GM18517 (cell line): ENCODE data around the gene GRAMD1C.
"Not testable (repeated sequence)": the region's sequence is repeated elsewhere in the genome, so short reads cannot be mapped to it uniquely, and the experiment has no call there.

ENCODE experiments used
- ATAC-seq: cut with Tn5 transposase; IDR thresholded peaks from one replicate; pipeline ENCODE4 v1.9.1; 2021; ENCODE audit warnings: mild to moderate bottlenecking, moderate library complexity; ENCODE audit not compliant: unreplicated experiment

GRAMD1C gene

GRCh38 chr3:113838631-113839209 lies at the start of gene GRAMD1C:
Gene GRAMD1C, plus strand, starts transcription at chr3:113838788. Its CDS starts 122 bp downstream, at chr3:113838910.
- peak; percentile 84 for ATAC-seq

- no peak for ATAC-seq
These were observed 47.2 kb upstream of the GRAMD1C start for GRCh38 chr3:113791381-113791780.

- ATAC-seq: no peak
These were observed 44.1 kb upstream of the GRAMD1C start for GRCh38 chr3:113794526-113794925.

- ATAC-seq: no peak
These were observed 42.9 kb upstream of the GRAMD1C start for GRCh38 chr3:113795693-113796092.

GRCh38 chr3:113802795-113803455 lies 35.7 kb upstream of the GRAMD1C start:
- ATAC-seq: peak; percentile 77

GRCh38 chr3:113804661-113805060 lies 33.9 kb upstream of the GRAMD1C start:
- no peak for ATAC-seq

GRCh38 chr3:113805249-113805648 lies 33.3 kb upstream of the GRAMD1C start:
- no peak for ATAC-seq

GRCh38 chr3:113812854-113813253 lies 25.7 kb upstream of the GRAMD1C start:
- no peak for ATAC-seq

- no peak for ATAC-seq
These were observed 18.7 kb upstream of the GRAMD1C start for GRCh38 chr3:113819866-113820265.

- ATAC-seq: peak; percentile 55
These were observed 13.5 kb upstream of the GRAMD1C start for GRCh38 chr3:113825090-113825489.

- peak; percentile 46 for ATAC-seq
These were observed 10.0 kb upstream of the GRAMD1C start for GRCh38 chr3:113828600-113828999.

- ATAC-seq: no peak
These were observed 8.8 kb upstream of the GRAMD1C start for GRCh38 chr3:113829576-113830354.

GRCh38 chr3:113831103-113831355 lies 7.6 kb upstream of the GRAMD1C start:
- ATAC-seq: no peak

GRCh38 chr3:113832477-113833164 lies 6.0 kb upstream of the GRAMD1C start:
- peak; percentile 60 for ATAC-seq

GRCh38 chr3:113834983-113835382 lies 3.6 kb upstream of the GRAMD1C start:
- no peak for ATAC-seq

- ATAC-seq: no peak
These were observed 963 bp downstream of the GRAMD1C start for GRCh38 chr3:113839551-113839950.

GRCh38 chr3:113844622-113845222 lies 6.1 kb downstream of the GRAMD1C start:
- ATAC-seq: no peak

- no peak for ATAC-seq
These were observed 8.7 kb downstream of the GRAMD1C start for GRCh38 chr3:113847247-113847646.

GRCh38 chr3:113847664-113848461 lies 9.3 kb downstream of the GRAMD1C start:
- no peak for ATAC-seq

GRCh38 chr3:113849071-113849470 lies 10.5 kb downstream of the GRAMD1C start:
- ATAC-seq: not testable (repeated sequence)
